Activated CD8-positive, alpha-beta T cell treated with anti-CD3 and anti-CD28 coated beads for 36 hours (primary cell): Measurements from ENCODE around the gene CATSPERB. TPM values are rescaled to one million over a fixed set of nuclear protein-coding genes. Genes with fewer than 3 reads are reported as not detected.
"Not testable (repeated sequence)": the region's sequence is repeated elsewhere in the genome, so short reads cannot be mapped to it uniquely, and the experiment has no call there.

ENCODE experiments used
- ATAC-seq: fragments of 200-7000 bp; cut with Tn5 transposase; one replicate; pipeline ENCODE4 v1.10.0; 2021; ENCODE audit warnings: mild to moderate bottlenecking, moderate library complexity
- CTCF ChIA-PET: fragments of 350-600 bp; sonication (Branson Sonifier 250); formaldehyde crosslinking; loops from one replicate; lab custom pipeline; 2021; ENCODE audit warnings: antibody characterized with exemption; lab: Charles Lee
- POLR2A ChIA-PET: fragments of 350-600 bp; sonication (Branson Sonifier 250); formaldehyde crosslinking; loops from one replicate; lab custom pipeline; 2021; ENCODE audit warnings: antibody characterized with exemption; lab: Charles Lee
- DNase-seq: peaks from one replicate; pipeline ENCODE4 v3.0.0-alpha.2; 2020
- H3K27ac Mint-ChIP-seq: one replicate; pipeline ENCODE4 v1.8.0; 2021; ENCODE audit warnings: mild to moderate bottlenecking, mixed read lengths
- H3K27me3 Mint-ChIP-seq: one replicate; pipeline ENCODE4 v1.8.0; 2021; ENCODE audit warnings: mixed read lengths
- H3K36me3 Mint-ChIP-seq: one replicate; pipeline ENCODE4 v1.8.0; 2021; ENCODE audit warnings: low read depth, mixed read lengths
- H3K4me1 Mint-ChIP-seq: one replicate; pipeline ENCODE4 v1.8.0; 2021; ENCODE audit warnings: low read depth, mixed read lengths
- H3K4me3 Mint-ChIP-seq: one replicate; pipeline ENCODE4 v1.8.0; 2021; ENCODE audit warnings: mild to moderate bottlenecking, moderate library complexity, mixed read lengths
- H3K9me3 Mint-ChIP-seq: one replicate; pipeline ENCODE4 v1.8.0; 2021; ENCODE audit warnings: mixed read lengths
- intact Hi-C: fragments of 100-400 bp; cut with micrococcal nuclease; formaldehyde crosslinking; loops from one replicate; pipeline ENCODE4 v1.10.0; 2022
- total RNA-seq, 2 experiments: library from RNA; stranded (reverse); gene quantifications; one replicate each; pipeline ENCODE4 v1.2.3, GENCODE V29; 2021
- TF ChIP-seq, protein P1 (sequence below): fragments of 200-600 bp; IDR thresholded peaks from one replicate; pipeline ENCODE4 v1.8.0; 2022; ENCODE audit warnings: antibody characterized with exemption, mild to moderate bottlenecking

CATSPERB gene
- total RNA-seq, 2 experiments from 2014 or later: 0.27 to 0.60 TPM

DNA sequence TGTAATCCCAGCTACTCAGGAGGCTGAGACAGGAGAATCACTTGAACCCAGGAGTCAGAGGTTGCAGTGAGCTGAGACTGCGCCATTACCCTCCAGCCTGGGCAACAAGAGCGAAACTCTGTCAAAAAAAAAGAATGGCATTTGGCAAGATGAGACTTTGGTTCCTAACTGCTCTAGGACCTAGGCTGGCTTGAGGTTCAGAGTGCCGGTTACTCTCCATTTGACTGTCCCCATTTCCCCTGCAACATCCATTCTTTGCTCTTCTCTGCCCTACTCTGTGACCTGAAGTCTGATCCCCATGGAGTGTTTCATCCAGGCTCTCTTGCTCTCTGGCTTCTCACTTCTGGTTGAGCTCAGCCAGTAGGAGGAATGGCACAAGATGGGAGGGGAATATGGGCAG, 195.6 kb downstream of the CATSPERB start:
- H3K27me3 Mint-ChIP-seq: peaks cover 6% of the 10 kb centered on the region

DNA sequence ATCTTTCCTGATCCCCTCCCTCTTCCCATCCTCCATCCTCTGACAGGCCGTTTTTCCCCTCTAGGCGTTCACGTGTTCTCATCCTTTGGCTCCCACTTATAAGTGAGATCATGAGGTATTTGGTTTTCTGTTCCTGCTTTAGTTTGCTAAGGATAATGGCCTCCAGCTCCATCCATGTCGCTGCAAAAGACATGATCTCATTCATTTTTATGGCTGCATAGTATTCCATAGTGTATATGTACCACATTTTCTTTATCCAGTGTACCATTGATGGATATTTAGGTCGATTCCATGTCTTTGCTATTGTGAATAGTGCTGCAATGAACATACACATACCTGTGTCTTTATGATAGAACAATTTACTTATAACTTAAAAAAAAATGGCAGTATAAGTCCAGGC, 197.8 kb downstream of the CATSPERB start:
- POLR2A ChIA-PET, DNase-seq, ATAC-seq, H3K4me1 Mint-ChIP-seq, intact Hi-C loops, H3K36me3 Mint-ChIP-seq, H3K27ac Mint-ChIP-seq, H3K27me3 Mint-ChIP-seq, H3K4me3 Mint-ChIP-seq, CTCF ChIA-PET, H3K9me3 Mint-ChIP-seq: not testable (repeated sequence)

More for the DNA sequence above, 195.6 kb downstream of the CATSPERB start:
- H3K36me3 Mint-ChIP-seq: peaks cover 2% of the 10 kb centered on the region
- no peak overlapping the region for H3K27ac Mint-ChIP-seq
- H3K9me3 Mint-ChIP-seq: peaks cover 15% of the 10 kb centered on the region
- TF ChIP-seq, protein P1, sequence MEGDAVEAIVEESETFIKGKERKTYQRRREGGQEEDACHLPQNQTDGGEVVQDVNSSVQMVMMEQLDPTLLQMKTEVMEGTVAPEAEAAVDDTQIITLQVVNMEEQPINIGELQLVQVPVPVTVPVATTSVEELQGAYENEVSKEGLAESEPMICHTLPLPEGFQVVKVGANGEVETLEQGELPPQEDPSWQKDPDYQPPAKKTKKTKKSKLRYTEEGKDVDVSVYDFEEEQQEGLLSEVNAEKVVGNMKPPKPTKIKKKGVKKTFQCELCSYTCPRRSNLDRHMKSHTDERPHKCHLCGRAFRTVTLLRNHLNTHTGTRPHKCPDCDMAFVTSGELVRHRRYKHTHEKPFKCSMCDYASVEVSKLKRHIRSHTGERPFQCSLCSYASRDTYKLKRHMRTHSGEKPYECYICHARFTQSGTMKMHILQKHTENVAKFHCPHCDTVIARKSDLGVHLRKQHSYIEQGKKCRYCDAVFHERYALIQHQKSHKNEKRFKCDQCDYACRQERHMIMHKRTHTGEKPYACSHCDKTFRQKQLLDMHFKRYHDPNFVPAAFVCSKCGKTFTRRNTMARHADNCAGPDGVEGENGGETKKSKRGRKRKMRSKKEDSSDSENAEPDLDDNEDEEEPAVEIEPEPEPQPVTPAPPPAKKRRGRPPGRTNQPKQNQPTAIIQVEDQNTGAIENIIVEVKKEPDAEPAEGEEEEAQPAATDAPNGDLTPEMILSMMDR: no peak
- DNase-seq: no peak
- H3K4me1 Mint-ChIP-seq: no peaks in the 10 kb centered on the region
- ChIA-PET POLR2A (no interaction called here), CTCF (interaction anchor here (1.4 kb wide), 1 partner anchor 10 kb away, joined by 3 read pairs; no protein-coding TSS in a partner anchor)
- H3K4me3 Mint-ChIP-seq: no peak overlapping the region
- intact Hi-C loops: no loop called here
- ATAC-seq: no peak

DNA sequence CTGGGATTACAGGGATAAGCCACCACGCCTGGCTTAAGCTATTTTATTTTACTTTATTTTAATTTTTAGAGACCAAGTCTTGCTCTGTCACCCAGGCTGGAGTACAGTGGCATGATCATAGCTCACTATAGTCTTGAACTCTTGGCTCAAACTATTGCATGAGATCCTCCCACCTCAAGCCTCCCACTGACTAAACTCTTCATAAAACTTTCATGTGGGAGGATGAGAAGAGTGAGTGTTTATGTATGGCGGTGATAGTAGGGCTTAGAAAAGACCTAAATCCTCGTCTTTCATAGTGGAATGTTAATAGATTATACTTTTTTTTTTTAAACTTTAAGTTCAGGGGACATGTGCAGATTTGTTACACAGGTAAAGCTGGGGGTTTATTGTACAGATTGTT, 198.3 kb downstream of the CATSPERB start:
- H3K9me3 Mint-ChIP-seq: peaks cover 2% of the 10 kb centered on the region
- DNase-seq (no peak), ATAC-seq (no peak)
- H3K4me3 Mint-ChIP-seq: no peak overlapping the region
- H3K27ac Mint-ChIP-seq: no peak overlapping the region
- ChIA-PET POLR2A (no interaction called here), CTCF (no interaction called here)
- TF ChIP-seq, protein P1: no peak
- intact Hi-C loops: no loop called here
- H3K36me3 Mint-ChIP-seq: no peaks in the 10 kb centered on the region
- H3K4me1 Mint-ChIP-seq: no peaks in the 10 kb centered on the region
- peaks cover 8% of the 10 kb centered on the region for H3K27me3 Mint-ChIP-seq

Other genes starting within 250 kb of the CATSPERB start
- 100 to 1,000 TPM; 106 to 111 TPM for gene PPP4R3A, start 221.8 kb downstream of the CATSPERB start, total RNA-seq
- gene TC2N, start 135.4 kb upstream of the CATSPERB start, total RNA-seq: 10 to 100 TPM; 28.5 to 32.5 TPM
- 1 to 10 TPM; 1.3 to 1.4 TPM for gene FBLN5, start 215.6 kb upstream of the CATSPERB start, total RNA-seq